BJ (cell line): ENCODE measurements around the gene BMP2K. TPM values are rescaled to one million over a fixed set of nuclear protein-coding genes. Genes with fewer than 3 reads are reported as not detected.

ENCODE experiments used
- CTCF ChIA-PET: fragments of 350-600 bp; formaldehyde crosslinking; extraction: SDS; loops from one replicate; lab custom pipeline; 2021; ENCODE audit warnings: antibody characterized with exemption, inconsistent platforms; lab: Yijun Ruan, JAX
- POLR2A ChIA-PET: fragments of 300-600 bp; sonication (Branson Sonifier 250); formaldehyde crosslinking; extraction: SDS; loops from one replicate; lab custom pipeline; 2021; ENCODE audit warnings: antibody characterized with exemption; lab: Charles Lee
- DNase-seq: peaks from one replicate; pipeline ENCODE4 v3.0.0-alpha.2; 2011; ENCODE audit warnings: low read depth
- H3K27me3 ChIP-seq: 2 replicates; pipeline ENCODE4 v1.6.0; 2011; ENCODE audit warnings: low read length; ENCODE audit not compliant: control insufficient read depth, insufficient read depth
- H3K36me3 ChIP-seq: 2 replicates; pipeline ENCODE4 v1.5.1; 2011; ENCODE audit warnings: low read length; ENCODE audit not compliant: control insufficient read depth, insufficient read depth
- H3K4me3 ChIP-seq: 2 replicates; pipeline ENCODE4 v1.5.1; 2011; ENCODE audit warnings: low read depth, mild to moderate bottlenecking, control low read depth, low read length
- CTCF ChIP-seq: IDR thresholded peaks from 2 replicates; pipeline ENCODE4 v1.5.1; 2011; ENCODE audit warnings: low read depth, mild to moderate bottlenecking, control low read depth, inconsistent platforms, low read length, moderate library complexity; ENCODE audit not compliant: insufficient read depth
- polyA plus RNA-seq: library from polyadenylated mRNA; depleted of rRNA; stranded (reverse); fragments of >200 nt; gene quantifications from 2 replicates; pipeline ENCODE4 v1.2.3, GENCODE V29; 2011

Gene BMP2K
- polyA plus RNA-seq, 1 experiment = 19.3 TPM

GRCh38 chr4:78756776-78757175 lies 19.4 kb upstream of the BMP2K start:
- ChIA-PET CTCF (no interaction called here), POLR2A (no interaction called here)
- DNase-seq = no peak
- Histone ChIP-seq H3K36me3 (no peaks in the 10 kb centered on the region), H3K27me3 (no peaks in the 10 kb centered on the region), H3K4me3 (no peak overlapping the region)
- no peak for TF ChIP-seq CTCF

- ChIA-PET POLR2A (no interaction called here), CTCF (interaction anchor here (0.6 kb wide), 1 partner anchor 763 kb away, joined by 5 read pairs; no protein-coding TSS in a partner anchor)
- Histone ChIP-seq H3K27me3 (no peaks in the 10 kb centered on the region), H3K4me3 (no peak overlapping the region), H3K36me3 (no peaks in the 10 kb centered on the region)
- no peak for DNase-seq
- TF ChIP-seq CTCF = no peak
Measured at GRCh38 chr4:78757574-78757973, 18.6 kb upstream of the BMP2K start.

GRCh38 chr4:78758085-78758484 lies 18.1 kb upstream of the BMP2K start:
- no peak for DNase-seq
- H3K4me3 ChIP-seq = no peak overlapping the region
- POLR2A ChIA-PET = no interaction called here
- CTCF ChIA-PET = interaction anchor here (0.6 to 1.1 kb wide), 4 partner anchors 9 to 764 kb away, joined by 3 to 5 read pairs (median 3); no protein-coding TSS in a partner anchor
- no peaks in the 10 kb centered on the region for H3K36me3 ChIP-seq
- H3K27me3 ChIP-seq = no peaks in the 10 kb centered on the region
- no peak for TF ChIP-seq CTCF

- H3K27me3 ChIP-seq = no peaks in the 10 kb centered on the region
- no peak overlapping the region for H3K4me3 ChIP-seq
- DNase-seq = no peak
- POLR2A ChIA-PET = no interaction called here
- TF ChIP-seq CTCF = no peak
- H3K36me3 ChIP-seq = no peaks in the 10 kb centered on the region
- CTCF ChIA-PET = no interaction called here
Measured at GRCh38 chr4:78762529-78762928, 13.6 kb upstream of the BMP2K start.

- Histone ChIP-seq H3K4me3 (no peak overlapping the region), H3K27me3 (no peaks in the 10 kb centered on the region), H3K36me3 (no peaks in the 10 kb centered on the region)
- no peak for TF ChIP-seq CTCF
- ChIA-PET POLR2A (no interaction called here), CTCF (no interaction called here)
- no peak for DNase-seq
Measured at GRCh38 chr4:78763251-78763650, 12.9 kb upstream of the BMP2K start.
